Fibroblast of the aortic adventitia (primary cell): ENCODE data around the gene UFD1. TPM values are rescaled to one million over a fixed set of nuclear protein-coding genes. Genes with fewer than 3 reads are reported as not detected.
A peak's percentile ranks its signal among the peaks of the same experiment; 100 is the strongest.

Source experiments
- DNase-seq: peaks from one replicate; pipeline ENCODE4 v3.0.0-alpha.2; 2010; ENCODE audit warnings: low read depth
- H3K4me3 ChIP-seq: 2 replicates; pipeline ENCODE4 v1.5.1; 2011; ENCODE audit warnings: low read depth, mild to moderate bottlenecking, control low read depth, low read length, moderate library complexity
- CTCF ChIP-seq: IDR thresholded peaks from 2 replicates; pipeline ENCODE4 v1.5.1; 2011; ENCODE audit warnings: mild to moderate bottlenecking, low read length, control low read depth, inconsistent platforms; ENCODE audit not compliant: insufficient read depth
- total RNA-seq: library from RNA; depleted of rRNA; stranded (reverse); fragments of >200 nt; gene quantifications from 2 replicates; pipeline ENCODE4 v1.2.3, GENCODE V29; 2012; ENCODE audit warnings: low replicate concordance

The UFD1 gene
- total RNA-seq, 1 donor: 70.8 TPM

DNA sequence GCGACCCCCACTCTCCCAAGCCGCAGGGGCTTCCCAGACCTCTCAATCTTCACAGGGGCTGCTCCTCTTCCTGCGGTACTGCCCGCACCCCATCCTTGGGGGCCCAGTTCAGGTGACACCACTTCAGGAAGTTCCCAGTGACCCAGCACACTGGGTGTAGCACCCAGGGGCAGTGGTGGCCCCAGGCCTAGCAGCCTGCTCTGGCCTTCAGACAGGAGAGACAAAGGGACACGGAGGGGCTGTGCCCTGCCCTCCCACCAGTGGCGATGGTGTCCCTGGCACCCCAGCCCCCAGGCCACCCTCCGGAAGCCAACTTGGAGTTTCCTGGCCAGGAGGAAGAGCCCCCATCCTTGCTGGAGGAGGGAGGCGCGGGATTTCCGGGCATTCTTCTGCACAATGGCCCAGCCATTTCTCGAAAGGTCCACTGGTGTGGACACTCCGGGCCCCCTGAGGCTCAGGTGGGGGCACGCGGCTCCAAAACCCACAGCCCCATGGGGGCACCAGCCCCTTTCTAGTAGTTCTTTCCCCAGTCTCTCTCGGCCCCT is 46.2 kb upstream of the UFD1 start:
- no peak for TF ChIP-seq CTCF
- DNase-seq: no peak
- no peak overlapping the region for H3K4me3 ChIP-seq

DNA sequence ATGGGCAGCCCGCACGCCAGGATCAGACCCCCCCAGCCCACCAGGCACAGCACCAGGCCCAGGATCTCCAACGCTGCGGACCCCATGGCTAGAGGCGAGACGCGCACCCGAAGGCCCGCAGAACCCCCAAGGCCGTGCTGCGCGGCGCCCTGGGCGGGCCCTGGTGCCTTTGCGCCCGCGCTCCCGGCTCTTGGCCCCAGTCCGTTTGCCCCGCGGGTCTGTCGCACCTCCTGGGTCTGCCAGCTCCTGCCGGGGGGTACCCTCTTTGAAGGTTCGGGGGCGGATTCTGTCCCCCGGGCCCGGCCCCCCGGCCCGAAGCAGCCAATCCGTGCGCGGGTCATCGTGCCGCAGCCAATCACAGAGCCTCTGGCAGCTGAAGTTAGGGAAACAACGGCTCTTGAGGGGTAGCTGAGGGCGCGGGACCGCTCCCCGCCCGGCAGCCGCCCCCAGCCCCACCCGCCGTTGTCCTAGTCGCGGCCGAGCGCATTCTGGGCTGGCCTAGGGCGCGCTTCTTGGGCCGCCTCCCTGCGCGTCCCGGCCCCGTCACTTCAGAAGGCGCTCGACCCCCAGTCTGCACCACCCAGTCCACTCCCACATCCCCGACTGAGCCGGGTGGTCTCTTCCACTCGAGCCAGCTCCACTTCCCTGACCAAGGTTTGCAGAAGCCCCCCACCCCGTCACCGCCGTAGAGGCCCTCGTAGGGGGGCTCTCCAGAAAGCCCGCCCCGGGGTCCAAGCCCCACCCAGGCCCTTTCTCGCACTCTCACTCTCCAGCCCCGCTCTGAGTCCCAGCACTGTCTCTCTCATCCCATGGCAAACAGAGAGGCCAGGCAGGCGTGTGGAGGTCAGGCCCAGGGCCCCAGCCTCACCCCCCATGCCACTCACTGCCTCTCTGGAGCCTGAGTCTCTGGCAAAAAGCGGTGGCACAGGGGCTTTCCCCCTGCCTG is 45.5 kb upstream of the UFD1 start, which contains the start of gene CLDN5:
Gene CLDN5, minus strand, starts transcription at position 241 of the 946 bp plus-strand sequence. Its CDS starts 155 bp downstream, at position 86.
- TF ChIP-seq CTCF: no peak
- peak within 1 kb of the TSS; percentile 33 for H3K4me3 ChIP-seq
- DNase-seq: no peak

DNA sequence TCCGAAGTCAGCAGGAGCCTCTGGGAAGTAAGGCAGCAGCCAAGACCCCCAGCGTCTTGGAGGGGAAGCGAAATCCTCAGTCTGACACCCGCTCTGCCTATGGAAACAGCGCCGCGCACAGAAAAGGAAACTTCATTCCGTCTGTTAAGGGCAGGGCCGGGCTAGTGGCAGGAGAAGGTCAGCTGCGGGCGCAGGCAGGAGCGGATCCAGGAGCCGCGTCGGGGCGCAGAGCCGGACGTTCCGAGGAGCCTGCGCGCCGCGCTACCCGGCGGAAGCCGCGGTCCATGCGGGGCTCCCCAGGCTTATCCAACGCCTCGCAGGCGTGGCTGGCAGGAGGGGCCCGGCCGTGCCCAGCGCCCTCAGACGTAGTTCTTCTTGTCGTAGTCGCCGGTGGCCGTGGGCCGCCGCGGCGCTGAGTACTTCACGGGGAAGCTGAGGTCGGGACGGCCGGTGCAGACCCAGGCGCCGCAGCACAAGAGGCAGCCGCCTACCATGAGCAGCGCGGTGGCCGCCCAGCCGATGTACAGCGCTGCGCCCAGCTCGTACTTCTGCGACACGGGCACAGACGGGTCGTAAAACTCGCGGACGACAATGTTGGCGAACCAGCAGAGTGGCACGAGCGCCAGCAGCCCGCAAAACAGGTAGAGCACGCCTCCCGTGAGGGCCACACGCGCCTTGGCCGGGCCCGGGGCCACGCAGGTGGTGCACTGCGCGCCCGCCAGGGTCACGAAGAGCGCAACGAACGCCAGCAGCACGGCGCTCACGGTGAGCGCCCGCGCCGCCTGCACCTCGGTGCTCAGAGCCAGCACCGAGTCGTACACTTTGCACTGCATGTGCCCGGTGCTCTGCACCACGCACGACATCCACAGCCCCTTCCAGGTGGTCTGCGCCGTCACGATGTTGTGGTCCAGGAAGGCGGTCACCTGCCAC is 44.5 kb upstream of the UFD1 start:
- peak overlapping the region; percentile 33 for H3K4me3 ChIP-seq
- no peak for TF ChIP-seq CTCF
- DNase-seq: peak; percentile 23

- no peak overlapping the region for H3K4me3 ChIP-seq
- no peak for DNase-seq
- TF ChIP-seq CTCF: no peak
Observed at GRCh38 chr22:19522881-19523239, 43.9 kb upstream of the UFD1 start.

DNA sequence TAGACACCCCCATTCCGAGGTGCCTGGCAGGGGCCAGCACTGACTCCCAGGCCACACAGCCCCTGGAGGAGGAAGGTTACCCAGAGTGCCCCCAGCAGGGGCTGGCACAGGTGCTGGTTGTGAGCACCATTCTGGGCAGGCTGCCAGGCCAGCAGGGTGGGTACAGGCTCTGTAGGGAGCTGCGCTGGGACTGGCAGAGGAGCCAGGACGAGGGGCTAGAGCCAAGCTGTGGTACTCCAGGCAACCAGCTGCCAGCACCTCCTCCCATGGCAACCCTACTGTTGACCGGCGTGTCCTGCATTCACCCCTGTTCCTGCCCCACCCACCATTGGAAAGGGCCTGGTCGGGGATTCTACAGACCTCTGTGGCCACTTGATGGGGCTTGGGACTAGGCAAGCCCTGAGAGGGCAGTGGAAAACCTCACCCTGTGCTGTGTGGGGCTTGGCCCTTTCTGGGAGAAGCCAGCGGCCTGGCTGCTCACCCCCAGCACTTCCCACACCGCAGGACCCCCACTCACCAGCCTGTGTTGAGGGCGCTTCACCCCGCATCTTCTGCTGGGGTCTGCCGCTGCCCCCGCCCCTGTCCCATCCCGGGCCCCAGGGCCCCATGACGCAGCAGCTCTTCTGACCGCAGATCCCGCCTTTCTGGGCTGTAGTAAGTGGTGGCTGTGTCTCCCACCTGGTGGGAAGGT is 43.3 kb upstream of the UFD1 start:
- TF ChIP-seq CTCF: no peak
- DNase-seq: no peak
- H3K4me3 ChIP-seq: no peak overlapping the region
